ENCODE measurements around the gene GPR3. TPM values are rescaled to one million over a fixed set of nuclear protein-coding genes. Genes with fewer than 3 reads are reported as not detected.
A peak's percentile ranks its signal among the peaks of the same experiment; 100 is the strongest.

The GPR3 gene
- total and polyA plus RNA-seq, 3 donors from 2014 or later = 0.12 to 0.47 (median 0.20) TPM

DNA sequence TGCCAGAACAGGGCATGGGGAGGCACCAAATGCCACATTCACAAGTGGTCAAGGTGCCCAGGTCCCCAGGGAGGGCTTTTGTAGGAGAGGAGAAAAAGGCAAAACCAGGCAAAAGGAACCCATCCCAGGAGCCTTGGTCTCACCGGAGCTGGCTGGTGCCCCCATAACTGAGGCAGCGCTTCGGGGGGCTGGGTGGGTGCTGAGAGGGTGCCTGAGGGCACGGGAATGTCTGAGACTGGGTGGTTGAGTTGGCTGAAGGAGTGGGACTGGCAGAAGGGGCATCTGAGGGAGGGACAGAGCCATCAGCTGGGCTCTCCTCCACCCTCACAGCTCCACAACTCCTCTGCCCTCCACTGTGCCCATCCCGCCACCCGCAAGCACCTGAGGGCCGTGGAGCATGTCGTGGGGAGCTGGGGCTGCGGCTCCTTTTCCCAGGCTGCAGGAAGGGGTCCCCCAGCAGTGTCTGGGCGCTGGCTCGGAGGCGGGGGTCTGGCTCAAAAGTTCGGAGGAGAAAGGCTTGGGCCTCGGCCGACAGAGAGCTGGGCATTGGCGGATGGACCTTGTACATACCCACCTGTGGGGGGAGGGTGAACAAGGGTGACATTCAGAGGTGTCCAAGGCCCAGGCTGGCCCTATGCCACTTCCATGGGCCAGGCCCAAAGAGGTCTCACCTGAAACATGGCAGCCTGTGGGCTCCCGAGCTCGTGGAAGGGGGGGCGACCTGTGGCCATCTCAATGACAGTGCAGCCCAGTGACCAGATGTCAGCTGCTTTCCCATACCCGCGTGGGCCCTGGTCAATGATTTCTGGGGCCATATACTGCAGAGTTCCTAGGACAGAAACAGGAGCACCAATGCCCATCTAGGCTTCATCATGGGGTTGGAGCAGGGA lies 34.1 kb upstream of the GPR3 start:
- DNase-seq = no peak
- Histone ChIP-seq H3K27me3 (no peaks in the 10 kb centered on the region), H3K4me1 (no peaks in the 10 kb centered on the region), H3K4me3 (no peak overlapping the region), H3K9me3 (no peaks in the 10 kb centered on the region), H3K27ac (no peak overlapping the region), H3K36me3 (ENCODE audit: low read depth, missing control alignments) (no peaks in the 10 kb centered on the region)
- no peak for TF ChIP-seq POLR2A (IDR thresholded peaks at IDR 0.05)
- TF ChIP-seq, protein P1, sequence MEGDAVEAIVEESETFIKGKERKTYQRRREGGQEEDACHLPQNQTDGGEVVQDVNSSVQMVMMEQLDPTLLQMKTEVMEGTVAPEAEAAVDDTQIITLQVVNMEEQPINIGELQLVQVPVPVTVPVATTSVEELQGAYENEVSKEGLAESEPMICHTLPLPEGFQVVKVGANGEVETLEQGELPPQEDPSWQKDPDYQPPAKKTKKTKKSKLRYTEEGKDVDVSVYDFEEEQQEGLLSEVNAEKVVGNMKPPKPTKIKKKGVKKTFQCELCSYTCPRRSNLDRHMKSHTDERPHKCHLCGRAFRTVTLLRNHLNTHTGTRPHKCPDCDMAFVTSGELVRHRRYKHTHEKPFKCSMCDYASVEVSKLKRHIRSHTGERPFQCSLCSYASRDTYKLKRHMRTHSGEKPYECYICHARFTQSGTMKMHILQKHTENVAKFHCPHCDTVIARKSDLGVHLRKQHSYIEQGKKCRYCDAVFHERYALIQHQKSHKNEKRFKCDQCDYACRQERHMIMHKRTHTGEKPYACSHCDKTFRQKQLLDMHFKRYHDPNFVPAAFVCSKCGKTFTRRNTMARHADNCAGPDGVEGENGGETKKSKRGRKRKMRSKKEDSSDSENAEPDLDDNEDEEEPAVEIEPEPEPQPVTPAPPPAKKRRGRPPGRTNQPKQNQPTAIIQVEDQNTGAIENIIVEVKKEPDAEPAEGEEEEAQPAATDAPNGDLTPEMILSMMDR (IDR thresholded peaks at IDR 0.05) = no peak
- WGBS, 2 donors = 91 to 100% methylated on average over 2 to 19 of the region's 21 CpGs
- intact Hi-C loops (cut with DNase I; ENCODE audit: low total_unique reads) = no loop called here

- Histone ChIP-seq H3K27me3 (no peaks in the 10 kb centered on the region), H3K27ac (no peak overlapping the region), H3K4me1 (no peaks in the 10 kb centered on the region), H3K36me3 (ENCODE audit: low read depth, missing control alignments) (no peaks in the 10 kb centered on the region), H3K4me3 (no peak overlapping the region), H3K9me3 (no peaks in the 10 kb centered on the region)
- no peak for DNase-seq
- intact Hi-C loops (cut with DNase I; ENCODE audit: low total_unique reads) = no loop called here
- no peak for TF ChIP-seq POLR2A (IDR thresholded peaks at IDR 0.05)
- TF ChIP-seq, protein P1 (IDR thresholded peaks at IDR 0.05) = no peak
- WGBS, 2 donors = 88 to 93% methylated on average over 5 of the region's 5 CpGs
Measured at GRCh38 chr1:27358928-27359313, 33.5 kb upstream of the GPR3 start.

GRCh38 chr1:27359822-27360158 lies 32.6 kb upstream of the GPR3 start:
- peaks cover 3% of the 10 kb centered on the region for H3K4me1 ChIP-seq
- intact Hi-C loops (cut with DNase I; ENCODE audit: low total_unique reads) = no loop called here
- no peaks in the 10 kb centered on the region for H3K36me3 ChIP-seq (ENCODE audit: low read depth, missing control alignments)
- H3K27me3 ChIP-seq = no peaks in the 10 kb centered on the region
- WGBS, 2 donors = 48 to 52% methylated on average over 8 to 9 of the region's 9 CpGs
- no peak for TF ChIP-seq POLR2A (IDR thresholded peaks at IDR 0.05)
- TF ChIP-seq, protein P1 (IDR thresholded peaks at IDR 0.05) = no peak
- H3K27ac ChIP-seq = no peak overlapping the region
- DNase-seq = no peak
- H3K9me3 ChIP-seq = no peaks in the 10 kb centered on the region
- peak overlapping the region in 1 of 2 donors; percentile 53 for H3K4me3 ChIP-seq

DNA sequence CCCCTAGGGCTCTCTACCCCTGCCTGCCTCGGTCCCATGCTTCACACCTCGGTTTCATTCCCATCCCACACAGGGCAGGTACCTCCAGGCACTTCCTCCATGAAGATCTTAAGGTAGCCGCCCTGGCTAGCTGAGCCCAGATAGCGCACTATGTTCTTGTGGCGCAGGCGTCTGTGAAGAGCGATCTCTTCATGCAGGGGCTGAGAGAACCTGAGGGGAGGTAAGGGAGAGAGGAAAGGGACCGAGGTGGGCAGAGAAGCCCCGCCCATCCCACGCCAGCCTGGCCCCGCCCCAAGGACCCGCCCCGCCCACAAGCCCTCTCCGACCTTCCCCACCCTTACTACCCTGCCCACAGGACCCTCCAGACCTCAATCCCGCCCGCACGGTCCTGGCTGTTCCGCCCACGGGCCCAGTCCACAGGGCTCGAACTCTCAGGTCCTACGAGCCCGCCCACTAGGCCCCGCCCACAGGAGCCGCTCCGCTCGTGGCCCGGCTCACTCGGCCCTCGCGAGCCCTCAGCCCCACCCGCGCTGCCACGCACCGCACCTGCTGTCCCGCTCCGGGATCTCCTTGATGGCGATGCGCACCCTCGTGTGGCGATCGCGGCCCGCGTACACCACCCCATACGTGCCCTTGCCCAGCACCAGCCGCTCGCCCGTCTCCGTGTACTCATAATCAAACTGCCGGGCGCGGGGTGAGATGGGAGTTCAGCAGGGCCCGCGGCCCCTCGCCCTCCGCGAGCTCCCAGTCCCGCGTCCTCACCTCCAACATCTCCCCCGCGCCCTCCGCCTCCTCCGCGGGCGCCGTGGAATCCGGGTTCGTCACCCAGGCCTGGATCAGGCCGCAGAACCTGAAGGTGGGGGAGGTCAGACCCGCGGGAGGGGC lies 32.0 kb upstream of the GPR3 start:
- Histone ChIP-seq H3K27me3 (no peaks in the 10 kb centered on the region), H3K4me3 (peak overlapping the region; percentile 32 to 53), H3K4me1 (peaks cover 7% of the 10 kb centered on the region), H3K36me3 (ENCODE audit: low read depth, missing control alignments) (no peaks in the 10 kb centered on the region), H3K27ac (no peak overlapping the region), H3K9me3 (no peaks in the 10 kb centered on the region)
- TF ChIP-seq POLR2A (IDR thresholded peaks at IDR 0.05) = no peak
- TF ChIP-seq, protein P1 (IDR thresholded peaks at IDR 0.05) = no peak
- peak; percentile 49 for DNase-seq
- intact Hi-C loops (cut with DNase I; ENCODE audit: low total_unique reads) = no loop called here
- 46 to 49% methylated on average over 23 to 58 of the region's 71 CpGs for WGBS, 2 donors
